NCI-H1436 treated with DMSO at 0.1 percent for 48 hours (cell line): ENCODE results near the gene ARHGEF26.

Experiments used
- DNase-seq: peaks from one replicate; lab custom pipeline; 2025; lab: John Stamatoyannopoulos, UW

Gene ARHGEF26

DNA sequence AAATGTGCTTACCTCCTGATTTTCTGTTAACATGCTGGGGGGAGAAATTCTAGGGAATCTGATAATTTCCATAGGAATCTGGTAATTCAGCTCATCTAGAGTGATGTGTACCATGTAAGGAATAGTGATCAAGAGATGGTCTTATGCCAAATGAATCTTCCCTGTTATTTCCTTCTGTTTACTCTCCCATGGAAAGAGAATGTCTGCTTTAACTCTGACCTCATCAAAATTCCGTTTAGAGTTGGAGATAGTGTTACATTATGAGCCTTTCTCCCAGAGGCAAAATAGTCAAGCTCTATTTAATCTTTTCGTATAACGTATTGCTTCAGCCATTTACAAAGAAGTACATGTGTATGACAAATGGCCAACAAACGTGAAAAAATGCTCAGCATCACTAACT is 76.6 kb downstream of the ARHGEF26 start:
- DNase-seq: no peak

DNA sequence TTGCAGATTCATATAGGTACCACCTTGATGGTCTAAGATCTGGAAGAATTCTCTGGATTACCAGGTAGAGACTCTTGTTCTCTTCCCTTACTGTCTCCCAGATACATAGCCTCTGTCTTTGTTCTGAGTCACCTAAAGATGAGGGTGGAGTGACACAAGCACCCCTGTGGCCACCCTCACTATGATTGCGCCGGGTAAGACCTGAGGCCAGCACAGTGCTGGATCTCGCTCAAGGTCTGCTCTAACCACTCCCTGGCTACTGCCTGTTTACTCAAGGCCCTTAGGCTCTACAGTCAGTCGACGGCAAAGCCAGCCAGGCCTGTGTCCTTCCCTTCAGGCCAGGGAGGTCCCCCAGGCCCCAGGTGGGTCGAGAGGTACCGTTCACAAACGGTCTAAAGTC is 88.3 kb downstream of the ARHGEF26 start:
- DNase-seq: no peak

GRCh38 chr3:154210986-154211385 is 89.8 kb downstream of the ARHGEF26 start:
- DNase-seq: no peak

DNA sequence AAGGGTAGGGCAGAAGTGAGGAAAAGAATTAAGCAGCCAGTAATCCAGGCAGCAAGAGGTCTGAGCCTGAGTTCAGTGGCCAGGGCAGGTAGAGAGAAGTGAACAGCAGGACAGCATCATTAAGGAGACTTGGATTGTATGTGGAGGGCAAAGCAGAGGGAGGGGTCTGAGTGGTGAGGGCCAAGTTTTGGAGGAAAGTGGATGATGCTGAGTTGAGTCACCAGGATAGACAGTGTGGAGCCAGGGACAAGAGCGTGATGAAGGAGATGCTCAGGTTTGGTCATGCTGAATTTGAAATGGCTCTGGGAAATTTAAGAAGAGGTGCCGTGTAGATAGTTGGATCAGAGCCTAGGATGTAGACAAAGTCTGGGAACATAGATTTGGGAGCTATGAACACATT is 93.1 kb downstream of the ARHGEF26 start:
- no peak for DNase-seq

GRCh38 chr3:154217671-154218070 is 96.5 kb downstream of the ARHGEF26 start:
- DNase-seq: no peak

- no peak for DNase-seq
Measured at GRCh38 chr3:154218728-154219127, 97.5 kb downstream of the ARHGEF26 start.

DNA sequence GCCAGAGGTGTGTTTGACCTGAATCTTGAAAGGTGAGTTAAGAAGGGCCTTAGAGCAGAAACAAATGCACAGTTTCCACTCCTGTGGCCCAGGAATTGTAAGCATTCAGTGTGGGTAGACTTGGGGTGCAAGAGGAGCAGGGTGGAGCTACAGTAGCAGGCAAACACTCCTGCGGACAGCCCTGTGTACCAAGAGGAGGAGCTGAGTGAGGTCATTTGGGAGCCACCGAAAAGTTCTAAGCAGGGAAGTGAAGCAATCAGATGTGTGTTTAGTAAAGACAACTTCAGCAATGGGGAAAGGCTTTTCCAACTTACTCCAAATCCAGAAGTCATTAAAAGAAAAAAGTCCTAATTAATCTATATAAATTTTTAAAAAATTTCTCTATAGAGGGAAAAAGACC is 99.3 kb downstream of the ARHGEF26 start:
- DNase-seq: no peak

GRCh38 chr3:154223519-154223918 is 102.3 kb downstream of the ARHGEF26 start:
- no peak for DNase-seq

GRCh38 chr3:154224366-154224765 is 103.2 kb downstream of the ARHGEF26 start:
- no peak for DNase-seq

- DNase-seq: no peak
Measured at GRCh38 chr3:154224866-154225265, 103.7 kb downstream of the ARHGEF26 start.

DNA sequence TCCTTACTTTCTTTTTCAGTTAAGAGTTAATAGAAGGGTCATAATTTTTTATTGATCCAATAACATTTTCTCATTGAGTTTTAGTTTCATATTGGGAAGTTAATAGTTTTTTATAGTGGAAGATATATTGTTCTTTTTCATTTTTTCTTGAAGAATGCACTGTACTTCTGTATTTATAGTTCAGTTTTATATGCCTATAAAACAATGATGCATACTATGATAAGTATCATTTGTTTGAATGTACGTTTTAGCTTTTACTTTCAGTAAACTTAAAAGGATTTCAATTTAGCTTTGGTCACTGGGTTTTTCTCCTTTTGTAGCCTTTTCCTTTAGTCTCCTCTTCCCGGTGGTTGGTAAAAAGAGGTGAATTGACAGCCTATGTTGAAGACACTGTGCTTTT is 104.3 kb downstream of the ARHGEF26 start:
- no peak for DNase-seq

- no peak for DNase-seq
Measured at GRCh38 chr3:154227531-154227930, 106.3 kb downstream of the ARHGEF26 start.

DNA sequence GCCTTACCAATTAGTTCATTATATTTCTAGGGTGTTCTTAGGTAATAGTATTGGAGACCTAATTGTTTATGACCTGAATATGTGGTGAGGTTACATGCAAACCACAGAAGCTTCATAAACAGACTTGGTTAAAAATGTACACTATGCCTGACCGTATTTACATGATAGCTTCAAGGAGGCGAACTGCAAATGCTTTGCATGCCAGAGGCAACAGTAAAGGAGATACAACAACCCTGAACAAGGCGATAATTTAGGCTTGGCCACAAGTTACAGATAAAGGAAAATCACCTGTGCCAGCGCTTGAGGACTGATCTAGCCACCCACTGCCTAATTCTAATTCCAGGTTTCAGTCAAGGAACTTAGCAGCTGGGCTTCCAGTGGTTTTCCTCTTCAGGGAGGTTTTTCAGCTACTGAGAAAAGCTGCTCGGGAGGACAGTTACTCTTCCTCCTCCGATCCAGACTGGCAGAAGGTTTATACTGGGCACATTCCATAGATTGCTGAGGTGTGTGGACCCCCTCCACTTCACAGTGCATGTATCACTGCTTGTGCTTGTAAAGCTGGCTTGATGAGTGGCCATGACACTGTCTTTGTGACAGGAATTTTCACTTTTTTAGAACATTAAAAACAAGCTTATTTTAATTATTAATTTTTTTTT is 107.5 kb downstream of the ARHGEF26 start:
- DNase-seq: no peak

- no peak for DNase-seq
Measured at GRCh38 chr3:154229217-154229590, 108.0 kb downstream of the ARHGEF26 start.

- no peak for DNase-seq
Measured at GRCh38 chr3:154235330-154235729, 114.1 kb downstream of the ARHGEF26 start.

- no peak for DNase-seq
Measured at GRCh38 chr3:154236331-154236730, 115.1 kb downstream of the ARHGEF26 start.

DNA sequence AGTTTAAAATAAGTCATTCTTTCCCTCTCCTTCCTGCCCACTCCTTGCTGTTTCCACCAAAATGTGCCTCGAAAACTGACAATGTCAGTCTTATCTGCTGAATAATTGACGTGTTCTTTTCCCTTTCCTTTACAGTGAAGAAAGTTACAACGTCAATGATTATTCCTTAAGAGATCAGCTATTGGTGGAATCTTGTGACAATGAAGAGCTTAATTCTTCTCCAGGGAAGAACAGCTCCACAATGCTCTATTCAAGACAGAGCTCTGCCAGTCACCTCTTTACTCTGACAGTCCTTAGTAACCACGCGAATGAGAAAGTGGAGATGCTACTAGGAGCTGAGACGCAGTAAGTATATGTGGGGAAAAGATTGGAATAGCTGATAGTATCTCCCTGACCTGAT is 119.0 kb downstream of the ARHGEF26 start:
- no peak for DNase-seq

DNA sequence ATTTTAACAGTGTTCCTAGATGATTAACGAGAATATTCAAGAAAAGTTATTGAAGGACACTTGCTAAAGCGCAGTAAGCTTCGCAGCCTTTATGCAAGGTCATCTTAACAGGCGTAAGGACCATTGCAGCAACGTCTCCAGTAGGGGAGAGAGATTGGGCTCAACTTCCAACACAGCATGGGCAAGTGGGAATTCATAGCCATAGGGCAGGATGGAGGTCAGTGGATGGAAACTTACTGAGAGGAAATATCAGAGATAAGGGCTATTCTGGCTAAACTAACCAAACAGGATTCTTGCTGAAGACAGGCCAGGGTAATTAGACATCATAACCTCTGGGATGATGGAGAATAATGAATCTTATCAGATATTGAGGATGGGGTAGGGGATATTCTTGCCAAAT is 120.3 kb downstream of the ARHGEF26 start:
- no peak for DNase-seq

DNA sequence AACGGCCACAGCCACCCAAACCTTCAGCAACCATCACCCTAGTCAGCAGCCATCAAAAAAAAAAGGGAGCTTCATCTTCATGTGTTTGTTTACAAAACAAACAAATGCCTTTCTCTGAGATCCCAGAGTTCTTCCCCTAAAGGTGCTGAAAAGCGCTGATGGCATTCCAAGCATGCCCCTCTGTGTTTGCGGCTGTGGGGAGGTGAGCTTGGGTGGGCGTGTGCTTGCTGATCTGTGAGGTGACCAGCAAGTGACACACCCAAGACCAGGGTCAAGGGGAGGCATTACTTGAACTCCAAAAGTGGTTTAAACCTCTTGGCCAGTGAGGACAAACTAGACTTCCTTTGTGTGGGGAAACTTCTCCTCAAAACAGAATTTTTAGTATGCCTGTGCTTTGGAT is 121.6 kb downstream of the ARHGEF26 start:
- no peak for DNase-seq

GRCh38 chr3:154243353-154243752 is 122.2 kb downstream of the ARHGEF26 start:
- DNase-seq: no peak

DNA sequence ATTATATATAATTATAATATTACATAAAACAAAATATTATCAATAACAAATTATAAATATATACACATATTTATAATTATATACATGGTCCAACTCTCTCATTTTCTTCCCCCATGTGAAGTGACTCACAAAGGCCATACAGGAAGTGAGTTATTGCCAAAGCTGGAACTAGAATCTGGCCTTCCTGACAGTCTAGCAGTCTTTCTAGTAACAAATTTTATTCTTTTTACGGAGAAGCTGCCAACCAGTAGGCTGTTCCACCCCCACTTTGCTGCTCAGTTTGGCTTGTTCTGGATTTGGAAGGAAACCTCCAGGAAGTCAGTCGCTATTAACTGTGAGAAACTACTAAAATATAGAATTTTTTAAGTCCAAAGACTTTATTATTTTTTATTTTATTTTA is 123.5 kb downstream of the ARHGEF26 start:
- DNase-seq: no peak

- DNase-seq: no peak
Measured at GRCh38 chr3:154247806-154248415, 126.7 kb downstream of the ARHGEF26 start.

- no peak for DNase-seq
Measured at GRCh38 chr3:154250291-154250690, 129.1 kb downstream of the ARHGEF26 start.

DNA sequence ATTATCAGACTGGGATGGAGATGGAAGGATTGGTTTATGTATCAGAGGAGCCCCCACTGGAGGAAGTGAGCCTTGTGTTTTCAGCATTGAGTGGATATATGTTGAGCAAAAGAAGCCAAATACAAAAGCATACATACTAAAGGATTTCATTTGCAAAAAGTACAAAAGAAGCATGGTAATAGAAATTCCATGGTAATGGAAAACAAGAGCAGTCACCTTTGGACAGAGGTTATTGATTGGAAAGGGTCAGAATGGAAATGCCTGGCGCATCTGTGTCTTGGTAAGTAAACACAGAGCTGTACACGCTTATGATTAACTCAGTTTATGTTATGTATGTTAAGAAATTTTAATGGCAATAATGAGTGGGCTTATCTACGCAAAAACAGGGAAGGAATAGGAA is 130.4 kb downstream of the ARHGEF26 start:
- no peak for DNase-seq
